T-helper 1 cell treated with Interleukin-12 subunit alpha and Interleukin-12 subunit beta and Interleukin-4 antibody, amounts not matched to agents 30 μg/mL and 1 μg/mL, for 36 hours (primary cell): ENCODE measurements around the gene TMEM131L.
"Not testable (repeated sequence)": the region's sequence is repeated elsewhere in the genome, so short reads cannot be mapped to it uniquely, and the experiment has no call there.

Experiments used
- H3K27ac Mint-ChIP-seq: one replicate; pipeline ENCODE4 v1.8.0; 2021; ENCODE audit warnings: mild to moderate bottlenecking, mixed read lengths
- H3K27me3 Mint-ChIP-seq: one replicate; pipeline ENCODE4 v1.8.0; 2021; ENCODE audit warnings: low read depth, mixed read lengths
- H3K36me3 Mint-ChIP-seq: one replicate; pipeline ENCODE4 v1.8.0; 2021; ENCODE audit warnings: low read depth, mixed read lengths
- H3K4me1 Mint-ChIP-seq: one replicate; pipeline ENCODE4 v1.8.0; 2021; ENCODE audit warnings: low read depth, mixed read lengths
- H3K4me3 Mint-ChIP-seq: one replicate; pipeline ENCODE4 v1.8.0; 2021; ENCODE audit warnings: mild to moderate bottlenecking, moderate library complexity, mixed read lengths
- H3K9me3 Mint-ChIP-seq: one replicate; pipeline ENCODE4 v1.8.0; 2021; ENCODE audit warnings: mixed read lengths

Gene TMEM131L

DNA sequence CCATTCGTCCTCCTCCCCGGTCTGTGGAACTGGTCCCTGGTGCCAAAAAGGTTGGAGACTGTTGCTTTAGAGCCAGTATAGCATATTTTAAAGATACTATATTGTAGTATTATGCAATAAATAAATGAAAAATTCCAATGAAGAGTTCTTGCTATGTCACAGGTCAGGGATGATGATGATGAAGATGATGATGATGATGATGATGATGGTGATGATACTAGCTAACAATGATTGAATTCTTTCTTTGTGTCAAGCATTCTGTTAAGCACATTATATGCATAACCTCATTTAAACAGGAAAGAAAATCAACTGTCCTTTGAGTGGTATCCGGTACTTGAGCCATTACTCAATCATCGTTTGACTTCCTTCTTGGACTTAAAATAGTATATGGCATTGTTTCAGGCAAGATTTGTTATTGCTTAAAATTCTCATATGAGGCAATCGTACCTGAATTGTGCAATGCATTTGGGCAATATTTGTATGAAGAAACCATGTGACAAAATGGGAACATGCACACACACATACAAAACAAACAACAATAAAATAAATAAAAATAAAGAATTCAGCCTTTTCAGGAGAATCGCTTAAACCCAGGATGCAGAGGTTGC, 195.2 kb downstream of the TMEM131L start:
- Mint-ChIP-seq H3K27me3 (no peaks in the 10 kb centered on the region), H3K36me3 (peaks cover 5% of the 10 kb centered on the region), H3K27ac (no peak overlapping the region), H3K4me3 (no peak overlapping the region), H3K9me3 (peaks cover 7% of the 10 kb centered on the region), H3K4me1 (no peaks in the 10 kb centered on the region)

DNA sequence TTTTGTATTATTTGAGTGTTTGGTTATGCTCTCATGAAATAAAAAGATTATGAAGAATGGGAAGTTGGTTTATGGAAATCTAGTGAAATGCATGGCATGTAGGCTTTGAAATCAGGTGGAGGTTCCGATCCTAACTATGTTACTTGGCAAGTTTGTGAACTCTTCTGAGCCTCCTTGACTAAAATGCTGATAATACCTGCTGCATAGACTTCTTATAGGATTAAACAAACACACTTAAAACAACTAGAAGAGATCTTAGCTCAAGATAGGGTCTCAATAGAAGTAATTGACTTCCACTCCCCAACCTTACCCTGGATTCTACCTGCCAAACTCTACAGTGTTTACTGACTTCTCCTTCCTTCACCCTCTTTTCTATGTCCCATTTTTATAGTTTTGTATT, 195.7 kb downstream of the TMEM131L start:
- Mint-ChIP-seq H3K9me3 (peaks cover 7% of the 10 kb centered on the region), H3K27ac (no peak overlapping the region), H3K36me3 (peaks cover 5% of the 10 kb centered on the region), H3K27me3 (peaks cover under 1% of the 10 kb centered on the region), H3K4me1 (no peaks in the 10 kb centered on the region), H3K4me3 (no peak overlapping the region)

DNA sequence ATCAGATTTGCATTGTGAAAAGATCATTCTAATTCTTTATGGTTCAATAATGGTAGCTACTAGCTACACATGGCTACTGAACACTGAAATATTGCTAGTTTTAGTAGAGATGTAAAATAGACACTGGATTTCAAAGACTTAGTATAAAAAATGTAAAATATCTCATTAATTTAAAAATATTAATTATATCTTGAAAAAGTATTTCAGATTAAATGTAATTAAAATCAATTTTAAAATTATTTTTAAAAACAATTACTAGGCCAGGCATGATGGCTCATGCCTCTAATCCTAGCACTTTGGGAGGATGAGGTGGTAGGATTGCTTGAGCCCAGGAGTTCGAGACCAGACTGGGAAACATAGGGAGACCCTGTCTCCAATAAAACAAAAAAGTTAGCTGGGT, 197.5 kb downstream of the TMEM131L start:
- no peaks in the 10 kb centered on the region for H3K4me1 Mint-ChIP-seq
- H3K9me3 Mint-ChIP-seq = peaks cover 7% of the 10 kb centered on the region
- no peak overlapping the region for H3K27ac Mint-ChIP-seq
- H3K36me3 Mint-ChIP-seq = peaks cover 5% of the 10 kb centered on the region
- H3K27me3 Mint-ChIP-seq = peaks cover 14% of the 10 kb centered on the region
- H3K4me3 Mint-ChIP-seq = no peak overlapping the region

DNA sequence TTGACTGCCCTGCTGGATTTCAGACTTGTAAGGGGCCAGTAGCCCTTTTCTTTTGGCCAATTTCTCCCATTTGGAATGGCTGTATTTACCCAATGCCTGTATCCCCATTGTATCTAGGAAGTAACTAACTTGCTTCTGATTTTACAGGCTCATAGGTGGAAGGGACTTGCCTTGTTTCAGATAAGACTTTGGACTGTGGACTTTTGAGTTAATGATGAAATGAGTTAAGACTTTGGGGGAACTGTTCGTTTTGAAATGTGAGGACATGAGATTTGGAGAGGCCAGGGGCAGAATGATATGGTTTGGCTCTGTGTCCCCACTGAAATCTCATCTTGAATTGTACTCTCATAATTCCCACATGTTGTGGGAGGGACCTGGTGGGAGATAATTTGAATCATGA, 200.3 kb downstream of the TMEM131L start:
- not testable (repeated sequence) for H3K4me3 Mint-ChIP-seq, H3K4me1 Mint-ChIP-seq, H3K9me3 Mint-ChIP-seq, H3K27ac Mint-ChIP-seq, H3K36me3 Mint-ChIP-seq
- H3K27me3 Mint-ChIP-seq = peaks cover 27% of the 10 kb centered on the region

DNA sequence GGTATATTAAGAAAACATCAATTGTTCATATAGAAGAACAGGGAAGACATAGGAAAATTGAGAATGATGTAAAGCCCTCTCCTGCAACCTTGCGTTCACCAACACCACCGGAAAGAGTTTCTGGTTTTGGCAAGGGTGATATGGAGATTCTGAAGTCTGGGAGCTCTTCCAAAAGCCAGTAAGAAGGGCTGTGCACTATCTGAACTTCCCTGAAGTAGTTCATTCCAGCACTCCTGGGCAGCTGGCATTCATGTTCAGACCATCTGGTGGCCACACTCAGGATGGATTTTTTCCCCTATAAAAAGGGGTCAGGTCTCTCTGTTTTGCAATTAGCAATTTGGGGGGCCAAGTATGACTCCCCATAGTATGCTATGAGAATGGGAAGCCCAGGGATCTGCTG, 202.5 kb downstream of the TMEM131L start:
- Mint-ChIP-seq H3K27me3 (peaks cover 35% of the 10 kb centered on the region), H3K27ac (no peak overlapping the region), H3K4me3 (no peak overlapping the region), H3K9me3 (peaks cover under 1% of the 10 kb centered on the region), H3K36me3 (no peaks in the 10 kb centered on the region), H3K4me1 (no peaks in the 10 kb centered on the region)

DNA sequence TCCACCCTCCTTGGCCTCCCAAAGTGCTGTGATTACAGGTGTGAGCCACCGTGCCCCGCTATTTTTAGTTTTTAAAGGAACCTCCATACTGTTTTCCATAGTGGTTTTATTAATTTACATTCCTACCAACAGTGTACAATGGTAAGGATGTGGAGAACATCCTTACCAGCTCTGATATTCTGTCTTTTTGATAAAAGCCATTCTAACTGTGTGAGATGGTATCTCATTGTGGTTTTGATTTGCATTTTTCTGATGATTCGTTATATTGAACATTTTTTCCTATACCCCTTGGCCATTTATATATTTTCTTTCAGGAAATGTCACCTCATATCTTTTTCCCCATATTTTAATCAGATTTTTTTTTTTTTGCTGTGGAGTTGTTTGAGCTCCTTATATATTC, 203.7 kb downstream of the TMEM131L start:
- H3K9me3 Mint-ChIP-seq = peaks cover 10% of the 10 kb centered on the region
- no peaks in the 10 kb centered on the region for H3K36me3 Mint-ChIP-seq
- no peaks in the 10 kb centered on the region for H3K4me1 Mint-ChIP-seq
- no peak overlapping the region for H3K27ac Mint-ChIP-seq
- no peak overlapping the region for H3K4me3 Mint-ChIP-seq
- peaks cover 46% of the 10 kb centered on the region for H3K27me3 Mint-ChIP-seq

DNA sequence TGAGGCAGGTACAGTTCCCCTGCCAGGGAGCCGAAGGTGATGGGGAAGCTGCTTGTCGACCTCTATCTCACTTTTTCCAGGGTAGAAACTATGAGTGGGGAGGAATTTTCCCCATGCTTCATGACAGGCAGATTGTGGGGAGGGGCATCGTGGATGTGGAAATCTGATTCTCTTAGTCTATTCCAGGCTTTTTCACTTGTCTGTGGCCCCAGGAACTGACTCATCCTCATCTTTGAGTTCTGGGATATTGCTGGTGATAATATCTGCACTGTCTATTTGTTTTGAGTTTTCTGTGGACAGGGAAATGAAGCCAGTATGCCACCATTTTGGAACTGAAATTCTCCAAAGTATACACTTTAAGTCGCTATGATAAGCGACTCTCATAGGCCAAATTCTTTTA, 210.3 kb downstream of the TMEM131L start:
- no peak overlapping the region for H3K4me3 Mint-ChIP-seq
- no peaks in the 10 kb centered on the region for H3K36me3 Mint-ChIP-seq
- no peaks in the 10 kb centered on the region for H3K4me1 Mint-ChIP-seq
- H3K9me3 Mint-ChIP-seq = peaks cover 27% of the 10 kb centered on the region
- H3K27me3 Mint-ChIP-seq = peaks cover 50% of the 10 kb centered on the region
- no peak overlapping the region for H3K27ac Mint-ChIP-seq

DNA sequence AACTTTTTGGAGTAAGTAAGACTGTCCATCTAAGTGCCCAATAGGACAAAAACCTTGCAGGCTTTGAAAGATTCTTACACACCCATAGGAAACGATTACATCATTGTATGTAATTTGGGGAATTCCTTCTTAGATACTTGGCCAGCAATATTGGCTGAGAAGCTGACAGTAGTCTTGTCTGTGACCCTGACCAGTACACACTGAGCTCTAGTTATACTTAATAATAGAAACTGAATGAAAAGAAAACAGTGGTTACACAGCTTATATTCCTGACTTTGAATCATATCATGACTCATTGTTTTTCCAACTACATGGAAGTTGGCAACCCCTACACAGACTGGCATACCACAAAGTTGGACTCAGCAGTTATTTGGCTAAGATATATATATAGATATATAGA, 210.8 kb downstream of the TMEM131L start:
- peaks cover 51% of the 10 kb centered on the region for H3K27me3 Mint-ChIP-seq
- peaks cover 27% of the 10 kb centered on the region for H3K9me3 Mint-ChIP-seq
- no peak overlapping the region for H3K27ac Mint-ChIP-seq
- H3K36me3 Mint-ChIP-seq = no peaks in the 10 kb centered on the region
- H3K4me3 Mint-ChIP-seq = no peak overlapping the region
- no peaks in the 10 kb centered on the region for H3K4me1 Mint-ChIP-seq

DNA sequence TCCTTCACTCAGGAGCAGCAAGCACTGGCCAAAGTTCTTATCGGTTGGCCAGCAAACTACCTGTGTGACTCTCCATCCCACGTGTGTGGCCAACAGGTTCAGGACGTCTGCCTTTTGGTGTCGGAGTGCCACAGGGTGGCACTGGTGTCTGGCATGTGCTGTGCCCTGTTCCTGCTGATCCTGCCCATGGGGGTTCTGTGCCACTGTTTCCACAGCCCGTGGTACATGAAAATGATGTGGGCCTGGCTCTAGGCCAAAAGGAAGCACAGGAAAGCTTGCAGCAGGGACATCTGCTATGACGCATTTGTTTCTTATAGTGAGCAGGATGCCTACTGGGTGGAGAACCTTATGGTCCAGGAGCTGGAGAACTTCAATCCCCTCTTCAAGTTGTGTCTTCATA, 213.3 kb downstream of the TMEM131L start:
- Mint-ChIP-seq H3K27me3 (peaks cover 57% of the 10 kb centered on the region), H3K9me3 (peaks cover 20% of the 10 kb centered on the region), H3K27ac (no peak overlapping the region), H3K4me3 (no peak overlapping the region), H3K4me1 (peaks cover 5% of the 10 kb centered on the region), H3K36me3 (no peaks in the 10 kb centered on the region)

DNA sequence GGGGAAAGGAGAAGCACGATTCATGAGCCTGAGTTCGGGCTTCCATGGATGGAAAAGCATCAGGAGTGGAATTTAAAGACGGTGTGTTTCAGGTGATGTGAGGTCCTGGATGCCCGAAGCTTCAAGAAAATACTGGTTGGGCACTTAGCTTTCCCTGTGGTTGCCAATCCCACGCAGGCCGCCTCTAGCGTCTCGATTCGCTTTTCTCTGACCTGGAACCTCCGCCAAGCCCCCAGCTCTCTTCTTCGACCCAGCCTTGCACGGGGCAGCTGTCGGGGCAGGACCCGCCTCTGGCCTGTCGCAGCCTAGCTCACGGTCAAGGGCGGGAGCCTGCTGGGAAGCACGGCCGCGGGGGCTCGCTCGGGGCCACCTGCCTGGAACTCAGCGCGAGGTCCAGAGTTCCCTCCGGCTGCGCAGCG, 217.6 kb downstream of the TMEM131L start:
- Mint-ChIP-seq H3K27ac (no peak overlapping the region), H3K9me3 (peaks cover 14% of the 10 kb centered on the region), H3K4me1 (peaks cover 11% of the 10 kb centered on the region), H3K4me3 (peak overlapping the region; percentile 67), H3K36me3 (peaks cover 4% of the 10 kb centered on the region), H3K27me3 (peaks cover 42% of the 10 kb centered on the region)

DNA sequence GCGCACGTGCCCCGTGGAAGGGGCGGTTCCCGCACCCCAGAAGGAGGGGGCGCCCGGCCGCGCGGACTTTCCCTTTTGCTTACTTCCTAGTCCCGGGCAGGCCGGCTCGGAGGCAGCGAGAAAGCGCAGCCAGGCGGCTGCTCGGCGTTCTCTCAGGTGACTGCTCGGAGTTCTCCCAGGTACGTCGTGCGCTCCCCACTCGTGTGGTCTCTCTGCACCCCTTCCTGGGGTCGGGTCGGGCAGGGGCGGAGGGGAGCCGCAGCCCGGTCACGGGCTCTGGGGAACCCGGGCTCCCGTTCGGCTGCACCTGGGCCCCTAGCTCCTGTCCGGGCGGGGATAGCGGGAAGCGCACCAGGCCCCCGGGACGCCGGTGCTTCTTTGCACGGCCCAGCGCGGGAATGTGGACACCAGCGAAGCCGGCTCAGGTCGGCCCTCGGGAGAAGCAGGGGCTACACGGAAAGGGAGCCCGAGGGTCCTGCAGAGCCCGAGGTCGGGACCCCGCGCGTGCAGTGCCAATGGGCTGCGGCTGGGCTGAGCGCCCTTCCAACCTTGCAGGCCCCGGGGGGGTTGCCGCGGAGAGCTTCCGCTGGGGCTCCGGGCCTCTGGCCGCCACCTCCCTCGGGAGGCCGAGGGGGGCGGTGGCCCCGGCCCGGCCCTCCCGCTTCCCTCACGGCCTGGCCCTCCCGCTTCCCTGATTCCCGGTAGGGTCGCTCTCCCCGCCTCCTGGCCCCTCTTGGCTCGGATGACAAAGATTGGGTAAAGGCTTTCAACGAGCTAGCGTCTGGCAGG, 218.2 kb downstream of the TMEM131L start, which contains the start of gene TLR2:
TLR2 (plus strand) TSS at position 99 of the 789 bp plus-strand sequence. CDS start 18,628 bp downstream, outside the sequence.
- Mint-ChIP-seq H3K9me3 (peaks cover 20% of the 10 kb centered on the region), H3K27me3 (peaks cover 38% of the 10 kb centered on the region), H3K27ac (no peak within 1 kb of the TSS), H3K4me3 (peak within 1 kb of the TSS; percentile 78), H3K36me3 (peaks cover 8% of the 10 kb centered on the region), H3K4me1 (peaks cover 11% of the 10 kb centered on the region)

DNA sequence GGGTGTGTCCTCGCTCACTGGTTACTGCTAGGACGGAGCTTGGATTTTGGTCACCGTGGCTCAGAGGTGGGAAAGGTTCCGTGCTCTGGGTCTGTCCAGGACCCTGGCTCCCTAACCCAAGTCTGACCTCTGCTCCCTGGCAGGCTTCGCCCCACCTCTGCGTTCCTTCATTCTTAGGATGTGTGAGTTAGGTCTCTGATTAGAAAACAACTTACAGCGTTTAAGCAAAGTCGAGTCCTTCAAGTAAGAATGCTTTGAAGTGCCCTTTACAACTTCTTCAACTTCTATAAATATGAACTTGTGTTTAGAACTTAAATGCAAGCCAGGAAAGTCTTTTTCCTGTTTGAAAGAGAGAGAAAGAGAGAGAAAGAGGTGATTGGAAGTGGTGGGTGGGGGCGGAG, 218.8 kb downstream of the TMEM131L start:
- peaks cover 11% of the 10 kb centered on the region for H3K4me1 Mint-ChIP-seq
- peak overlapping the region; percentile 78 for H3K4me3 Mint-ChIP-seq
- H3K27me3 Mint-ChIP-seq = peaks cover 38% of the 10 kb centered on the region
- H3K36me3 Mint-ChIP-seq = peaks cover 14% of the 10 kb centered on the region
- H3K9me3 Mint-ChIP-seq = peaks cover 26% of the 10 kb centered on the region
- no peak overlapping the region for H3K27ac Mint-ChIP-seq
